ENCODE data around the gene PDXP.
A peak's percentile ranks its signal among the peaks of the same experiment; 100 is the strongest.
"Not testable (repeated sequence)": the region's sequence is repeated elsewhere in the genome, so short reads cannot be mapped to it uniquely, and the experiment has no call there.

Gene PDXP

GRCh38 chr22:37658133-37659065, at the start of gene PDXP:
Gene PDXP, plus strand, starts transcription at chr22:37658723. Its CDS starts 60 bp downstream, at chr22:37658783.
- Histone ChIP-seq H3K27me3 (no peaks in the 10 kb centered on the region), H3K4me1 (peaks cover 0 to 41% (median 25%) of the 10 kb centered on the region in 4 donors), H3K9me3 (no peaks in the 10 kb centered on the region), H3K4me3 (peak within 1 kb of the TSS; percentile 65 to 76), H3K36me3 (no peaks in the 10 kb centered on the region), H3K27ac (peak within 1 kb of the TSS; percentile 64 to 83)
- DNase-seq, result peak; percentile 99 to 100
- intact Hi-C loops (cut with DNase I; ENCODE audit: low total_unique reads), result no loop called here
- peak in 1 of 2 experiments; percentile 14 for TF ChIP-seq CTCF (IDR thresholded peaks at IDR 0.05)

GRCh38 chr22:37609240-37610152, 49.0 kb upstream of the PDXP start:
- Histone ChIP-seq H3K4me3 (peak overlapping the region; percentile 77 to 95), H3K4me1 (peaks cover 0 to 49% (median 31%) of the 10 kb centered on the region in 4 donors), H3K27me3 (peaks cover 0 to 20% of the 10 kb centered on the region in 2 donors), H3K36me3 (peaks cover 0 to 8% (median 0%) of the 10 kb centered on the region in 3 donors), H3K27ac (peak overlapping the region; percentile 88 to 97), H3K9me3 (no peaks in the 10 kb centered on the region)
- intact Hi-C loops (cut with DNase I; ENCODE audit: low total_unique reads), result loop anchor here (5.0 kb wide), 1 partner anchor 47 kb away; the partner anchor contains the start of gene CDC42EP1
- no peak for TF ChIP-seq CTCF (IDR thresholded peaks at IDR 0.05)
- DNase-seq, result peak in 1 of 2 donors; percentile 67

GRCh38 chr22:37610153-37610475, 48.4 kb upstream of the PDXP start:
- peak overlapping the region; percentile 88 to 97 for H3K27ac ChIP-seq
- not testable (repeated sequence) for DNase-seq

GRCh38 chr22:37610480-37611129, 47.9 kb upstream of the PDXP start:
- no peak for DNase-seq
- H3K4me3 ChIP-seq, result no peak overlapping the region
- intact Hi-C loops (cut with DNase I; ENCODE audit: low total_unique reads), result no loop called here

More at GRCh38 chr22:37610153-37610475, 48.4 kb upstream of the PDXP start:
- peaks cover 0 to 14% (median 0%) of the 10 kb centered on the region in 3 donors for H3K36me3 ChIP-seq
- intact Hi-C loops (cut with DNase I; ENCODE audit: low total_unique reads); H3K9me3 ChIP-seq: not testable (repeated sequence)
- H3K4me1 ChIP-seq, result peaks cover 0 to 49% (median 31%) of the 10 kb centered on the region in 4 donors
- H3K27me3 ChIP-seq, result peaks cover 0 to 13% of the 10 kb centered on the region in 2 donors
- peak overlapping the region; percentile 77 to 95 for H3K4me3 ChIP-seq

GRCh38 chr22:37611207-37611606, 47.3 kb upstream of the PDXP start:
- H3K36me3 ChIP-seq, result peaks cover 2 to 24% (median 5%) of the 10 kb centered on the region in 3 donors
- no peaks in the 10 kb centered on the region for H3K9me3 ChIP-seq
- peaks cover 0 to 48% (median 31%) of the 10 kb centered on the region in 4 donors for H3K4me1 ChIP-seq
- H3K27ac ChIP-seq, result no peak overlapping the region
- no peak for TF ChIP-seq CTCF (IDR thresholded peaks at IDR 0.05)
- intact Hi-C loops (cut with DNase I; ENCODE audit: low total_unique reads), result no loop called here
- no peak for DNase-seq
- no peak overlapping the region for H3K4me3 ChIP-seq
- H3K27me3 ChIP-seq, result peaks cover 0 to 5% of the 10 kb centered on the region in 2 donors

More at GRCh38 chr22:37610480-37611129, 47.9 kb upstream of the PDXP start:
- H3K27ac ChIP-seq, result peak overlapping the region in 1 of 2 donors; percentile 97
- no peak for TF ChIP-seq CTCF (IDR thresholded peaks at IDR 0.05)
- peaks cover 0 to 49% (median 31%) of the 10 kb centered on the region in 4 donors for H3K4me1 ChIP-seq
- H3K36me3 ChIP-seq, result peaks cover 0 to 18% (median 0%) of the 10 kb centered on the region in 3 donors
- no peaks in the 10 kb centered on the region for H3K9me3 ChIP-seq
- H3K27me3 ChIP-seq, result peaks cover 0 to 8% of the 10 kb centered on the region in 2 donors
